WERI-Rb-1 (cell line): Measurements from ENCODE around the gene SGPP2.

ENCODE experiments used
- DNase-seq: peaks from one replicate; pipeline ENCODE4 v3.0.0-alpha.2; 2020
- H3K27ac ChIP-seq: fragments of 250-450 bp; sonication (Bioruptor Pico); 2 replicates; pipeline ENCODE4 v1.5.1; 2020; ENCODE audit warnings: mild to moderate bottlenecking, moderate library complexity
- H3K27me3 ChIP-seq: fragments of 250-450 bp; sonication (Bioruptor Pico); 2 replicates; pipeline ENCODE4 v1.5.1; 2021; ENCODE audit warnings: mild to moderate bottlenecking, low read depth, moderate library complexity; ENCODE audit not compliant: insufficient read depth, severe bottlenecking
- H3K36me3 ChIP-seq: fragments of 250-450 bp; sonication (Bioruptor Pico); 2 replicates; pipeline ENCODE4 v1.5.1; 2020; ENCODE audit warnings: mild to moderate bottlenecking, moderate library complexity
- H3K4me3 ChIP-seq: 2 replicates; pipeline ENCODE4 v1.5.1; 2011; ENCODE audit warnings: low read depth, mild to moderate bottlenecking, control low read depth, low read length
- H3K9me3 ChIP-seq: fragments of 250-450 bp; sonication (Bioruptor Pico); 2 replicates; pipeline ENCODE4 v1.5.1; 2021; ENCODE audit warnings: mild to moderate bottlenecking, moderate library complexity; ENCODE audit not compliant: severe bottlenecking
- TF ChIP-seq, protein P1 (sequence below): IDR thresholded peaks from 2 replicates; pipeline ENCODE4 v1.5.1; 2011; ENCODE audit warnings: low read depth, mild to moderate bottlenecking, control low read depth, inconsistent platforms, low read length

SGPP2 gene

DNA sequence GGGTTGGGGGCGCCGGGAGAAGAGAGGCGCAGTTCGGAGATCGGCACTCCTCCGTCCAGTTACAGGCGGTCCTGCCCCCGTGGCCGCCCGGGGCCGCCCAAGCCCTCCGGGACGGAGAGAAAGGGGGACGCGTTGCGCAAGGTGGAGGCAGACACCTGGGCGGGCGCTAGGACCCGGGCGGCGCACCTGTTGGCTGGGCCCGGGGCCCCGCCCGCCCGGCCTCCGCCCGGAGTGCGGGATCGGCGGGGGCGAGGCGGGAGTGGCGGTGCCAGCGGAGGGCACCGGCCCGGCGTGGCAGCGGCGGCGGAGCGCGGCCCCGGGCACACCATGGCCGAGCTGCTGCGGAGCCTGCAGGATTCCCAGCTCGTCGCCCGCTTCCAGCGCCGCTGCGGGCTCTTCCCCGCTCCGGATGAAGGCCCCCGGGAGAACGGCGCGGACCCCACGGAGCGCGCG lies at the start of gene SGPP2:
TSS of gene SGPP2 (plus strand) at position 268 of the 453 bp plus-strand sequence. CDS start at position 328, 60 bp downstream.
- H3K27me3 ChIP-seq, result peaks cover 20% of the 10 kb centered on the region
- H3K9me3 ChIP-seq, result no peaks in the 10 kb centered on the region
- H3K4me3 ChIP-seq, result peak within 1 kb of the TSS; percentile 42
- H3K27ac ChIP-seq, result no peak within 1 kb of the TSS
- TF ChIP-seq, protein P1, sequence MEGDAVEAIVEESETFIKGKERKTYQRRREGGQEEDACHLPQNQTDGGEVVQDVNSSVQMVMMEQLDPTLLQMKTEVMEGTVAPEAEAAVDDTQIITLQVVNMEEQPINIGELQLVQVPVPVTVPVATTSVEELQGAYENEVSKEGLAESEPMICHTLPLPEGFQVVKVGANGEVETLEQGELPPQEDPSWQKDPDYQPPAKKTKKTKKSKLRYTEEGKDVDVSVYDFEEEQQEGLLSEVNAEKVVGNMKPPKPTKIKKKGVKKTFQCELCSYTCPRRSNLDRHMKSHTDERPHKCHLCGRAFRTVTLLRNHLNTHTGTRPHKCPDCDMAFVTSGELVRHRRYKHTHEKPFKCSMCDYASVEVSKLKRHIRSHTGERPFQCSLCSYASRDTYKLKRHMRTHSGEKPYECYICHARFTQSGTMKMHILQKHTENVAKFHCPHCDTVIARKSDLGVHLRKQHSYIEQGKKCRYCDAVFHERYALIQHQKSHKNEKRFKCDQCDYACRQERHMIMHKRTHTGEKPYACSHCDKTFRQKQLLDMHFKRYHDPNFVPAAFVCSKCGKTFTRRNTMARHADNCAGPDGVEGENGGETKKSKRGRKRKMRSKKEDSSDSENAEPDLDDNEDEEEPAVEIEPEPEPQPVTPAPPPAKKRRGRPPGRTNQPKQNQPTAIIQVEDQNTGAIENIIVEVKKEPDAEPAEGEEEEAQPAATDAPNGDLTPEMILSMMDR, result no peak
- DNase-seq, result no peak
- no peaks in the 10 kb centered on the region for H3K36me3 ChIP-seq

- H3K36me3 ChIP-seq, result no peaks in the 10 kb centered on the region
- no peak for DNase-seq
- H3K27me3 ChIP-seq, result no peaks in the 10 kb centered on the region
- H3K27ac ChIP-seq, result no peak overlapping the region
- H3K9me3 ChIP-seq, result no peaks in the 10 kb centered on the region
- no peak overlapping the region for H3K4me3 ChIP-seq
- TF ChIP-seq, protein P1, result no peak
Observed at GRCh38 chr2:222375798-222376197, 48.5 kb upstream of the SGPP2 start.

- TF ChIP-seq, protein P1, result no peak
- no peaks in the 10 kb centered on the region for H3K9me3 ChIP-seq
Observed at GRCh38 chr2:222380456-222380855, 43.9 kb upstream of the SGPP2 start.

GRCh38 chr2:222381566-222381965 lies 42.8 kb upstream of the SGPP2 start:
- TF ChIP-seq, protein P1, result no peak
- H3K27me3 ChIP-seq, result no peaks in the 10 kb centered on the region
- no peaks in the 10 kb centered on the region for H3K9me3 ChIP-seq
- no peaks in the 10 kb centered on the region for H3K36me3 ChIP-seq
- H3K4me3 ChIP-seq, result no peak overlapping the region
- DNase-seq, result peak; percentile 12
- no peak overlapping the region; the same call in 1 of the 2 replicates for H3K27ac ChIP-seq

More at GRCh38 chr2:222380456-222380855, 43.9 kb upstream of the SGPP2 start:
- Histone ChIP-seq H3K27ac (no peak overlapping the region), H3K27me3 (no peaks in the 10 kb centered on the region), H3K4me3 (no peak overlapping the region), H3K36me3 (no peaks in the 10 kb centered on the region)
- no peak for DNase-seq

DNA sequence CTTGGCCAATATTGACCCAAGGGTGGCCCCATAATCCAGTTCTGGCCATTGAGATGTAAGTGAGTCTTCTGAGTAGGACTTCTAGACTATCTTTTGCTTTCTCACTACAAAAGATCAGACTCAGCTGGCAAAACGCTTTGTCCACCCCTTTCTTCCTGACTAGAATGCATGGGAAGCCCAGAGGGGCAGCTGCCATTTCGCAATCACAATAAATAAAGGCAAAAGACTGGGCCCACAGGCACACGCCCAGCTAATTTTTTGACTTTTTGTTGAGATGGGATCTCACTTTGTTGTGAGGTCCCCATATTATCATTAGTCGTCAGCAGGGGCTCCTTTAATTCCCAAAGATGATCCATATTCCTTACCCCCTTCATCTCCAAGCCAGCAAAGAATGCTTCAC lies 41.1 kb upstream of the SGPP2 start:
- H3K36me3 ChIP-seq, result no peaks in the 10 kb centered on the region
- H3K9me3 ChIP-seq, result no peaks in the 10 kb centered on the region
- DNase-seq, result no peak
- no peak overlapping the region for H3K4me3 ChIP-seq
- H3K27ac ChIP-seq, result no peak overlapping the region
- TF ChIP-seq, protein P1, result no peak
- H3K27me3 ChIP-seq, result no peaks in the 10 kb centered on the region

- no peak for DNase-seq
- Histone ChIP-seq H3K36me3 (no peaks in the 10 kb centered on the region), H3K27ac (no peak overlapping the region), H3K27me3 (no peaks in the 10 kb centered on the region), H3K9me3 (no peaks in the 10 kb centered on the region), H3K4me3 (no peak overlapping the region)
- TF ChIP-seq, protein P1, result no peak
Observed at GRCh38 chr2:222391743-222392285, 32.5 kb upstream of the SGPP2 start.
